ENCODE measurements around the gene RIN3.
A peak's percentile ranks its signal among the peaks of the same experiment; 100 is the strongest.

Gene RIN3

DNA sequence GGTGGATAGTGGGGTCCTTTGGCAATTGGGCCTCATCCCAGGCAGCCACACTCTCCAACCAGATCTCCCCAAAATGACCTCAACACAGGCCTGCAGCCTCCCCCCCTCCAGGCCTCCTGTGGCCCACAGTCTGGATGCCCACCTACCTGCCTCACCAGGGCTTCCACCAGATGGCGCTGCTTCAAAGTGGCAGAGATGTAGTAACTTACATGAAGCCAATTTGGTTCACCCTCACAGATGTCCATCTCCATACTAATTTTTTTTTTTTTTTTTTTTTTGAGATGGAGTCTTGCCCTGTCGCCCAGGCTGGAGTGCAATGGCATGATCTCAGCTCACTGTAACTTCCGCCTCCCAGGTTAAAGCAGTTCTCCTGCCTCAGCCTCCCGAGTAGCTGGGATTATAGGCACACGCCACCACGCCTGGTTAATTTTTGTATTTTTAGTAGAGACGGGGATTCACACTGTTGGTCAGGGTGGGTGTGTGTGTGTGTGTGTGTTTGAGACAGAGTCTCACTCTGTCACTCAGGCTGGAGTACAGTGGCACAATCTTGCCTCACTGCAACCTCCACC lies 201.2 kb downstream of the RIN3 start:
- peak; percentile 78 for DNase-seq (ENCODE audit: low read depth)

GRCh38 chr14:92716131-92716530 lies 202.6 kb downstream of the RIN3 start:
- DNase-seq (ENCODE audit: low read depth): no peak

DNA sequence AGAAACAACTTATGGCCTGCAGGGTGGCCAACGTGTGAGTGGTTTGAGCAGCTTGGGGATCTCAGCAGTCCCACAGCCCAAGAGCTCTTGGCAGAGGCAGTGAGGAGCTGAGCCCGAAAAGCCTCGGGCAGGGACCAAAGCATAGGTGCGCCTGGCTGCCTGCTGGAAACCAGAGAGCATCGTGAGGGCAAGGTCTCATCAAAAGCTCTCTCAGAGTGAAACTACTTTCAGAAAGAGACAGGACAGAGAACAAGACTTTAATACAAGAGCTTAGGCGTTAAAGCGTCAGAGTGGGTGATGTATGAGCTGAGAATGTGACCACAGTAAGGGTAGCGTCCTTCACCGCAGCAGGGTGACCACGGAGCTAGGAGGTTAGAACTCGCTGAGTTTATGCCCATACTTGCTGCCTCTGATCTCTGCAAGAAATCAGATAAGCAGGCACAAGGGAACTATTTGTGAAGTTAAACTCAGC lies 204.0 kb downstream of the RIN3 start:
- DNase-seq (ENCODE audit: low read depth): no peak

DNA sequence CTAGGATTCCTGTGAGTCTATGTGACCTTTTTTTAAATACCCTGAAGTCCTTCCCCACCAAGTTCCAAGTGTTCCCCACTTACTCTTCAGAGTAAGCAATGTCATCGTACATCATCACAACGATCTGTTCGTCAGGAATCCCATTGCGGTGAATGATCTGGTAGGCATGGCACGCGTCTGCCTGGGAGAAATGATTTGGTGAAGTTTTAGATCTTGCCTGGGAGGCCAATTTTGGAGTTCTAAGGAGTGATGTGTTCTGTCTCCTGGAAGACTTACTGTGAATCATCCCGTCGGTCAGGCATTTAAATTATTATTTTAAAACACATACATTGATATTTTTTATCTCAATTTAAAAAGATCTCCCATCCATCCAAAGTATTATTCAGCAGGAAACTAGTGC lies 205.1 kb downstream of the RIN3 start:
- DNase-seq (ENCODE audit: low read depth): no peak

- DNase-seq (ENCODE audit: low read depth): no peak
These were observed 205.8 kb downstream of the RIN3 start for GRCh38 chr14:92719421-92719820.

- DNase-seq (ENCODE audit: low read depth): no peak
These were observed 206.3 kb downstream of the RIN3 start for GRCh38 chr14:92719890-92720323.

GRCh38 chr14:92724516-92725340 lies 211.1 kb downstream of the RIN3 start:
- DNase-seq (ENCODE audit: low read depth): no peak

- DNase-seq (ENCODE audit: low read depth): no peak
These were observed 212.8 kb downstream of the RIN3 start for GRCh38 chr14:92726135-92726932.

GRCh38 chr14:92726933-92727262 lies 213.3 kb downstream of the RIN3 start:
- no peak for DNase-seq (ENCODE audit: low read depth)

DNA sequence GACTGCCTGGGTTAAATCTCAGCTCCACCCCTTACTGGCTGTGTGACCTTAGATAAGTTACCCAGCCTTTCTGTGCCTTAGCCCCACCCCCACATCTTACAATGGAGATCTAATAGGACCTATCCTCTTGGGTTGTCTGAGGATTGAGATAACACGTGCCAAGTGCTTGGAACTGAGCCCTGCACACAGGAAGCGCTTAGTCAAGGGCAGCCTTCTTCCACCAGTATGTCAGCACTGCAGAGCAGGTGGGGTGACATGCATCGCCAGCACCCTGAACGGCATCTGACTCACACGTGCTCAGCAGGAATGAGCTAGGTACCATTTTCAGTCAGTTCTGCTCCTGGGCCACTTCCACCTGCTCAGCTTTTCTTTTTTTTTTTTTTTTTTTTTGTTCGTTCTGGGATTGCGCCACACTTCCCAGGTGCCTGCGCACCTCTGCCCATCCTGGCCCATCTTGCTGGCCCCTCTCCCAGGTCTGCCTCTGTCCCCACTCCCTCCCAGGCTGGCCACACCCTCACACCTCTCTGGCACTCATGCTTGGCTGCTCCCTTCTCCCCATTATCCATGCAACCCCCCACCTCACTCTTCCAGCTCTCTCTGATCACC lies 215.3 kb downstream of the RIN3 start:
- DNase-seq (ENCODE audit: low read depth): no peak

GRCh38 chr14:92729634-92730358 lies 216.2 kb downstream of the RIN3 start:
- DNase-seq (ENCODE audit: low read depth): no peak

- no peak for DNase-seq (ENCODE audit: low read depth)
These were observed 218.1 kb downstream of the RIN3 start for GRCh38 chr14:92731622-92732115.

DNA sequence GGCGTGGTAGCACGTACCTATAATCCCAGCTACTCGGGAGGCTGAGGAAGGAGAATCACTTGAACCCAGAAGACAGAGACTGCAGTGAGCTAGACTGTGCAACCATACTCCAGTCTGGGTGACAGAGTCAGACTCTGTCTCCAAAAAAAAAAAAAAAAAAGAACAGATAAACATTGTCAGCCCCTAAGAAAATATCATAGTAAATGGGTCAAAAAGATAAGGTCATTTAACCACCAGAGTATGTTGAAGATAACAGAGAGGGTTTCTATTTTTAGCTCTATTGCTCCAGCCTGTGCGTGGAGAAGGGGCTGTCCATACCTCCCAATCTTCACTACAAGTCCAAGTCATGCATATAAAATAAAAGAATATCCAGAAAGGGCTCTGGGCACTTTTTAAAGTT lies 219.4 kb downstream of the RIN3 start:
- DNase-seq (ENCODE audit: low read depth): no peak

GRCh38 chr14:92734618-92735017 lies 221.0 kb downstream of the RIN3 start:
- no peak for DNase-seq (ENCODE audit: low read depth)

- DNase-seq (ENCODE audit: low read depth): no peak
These were observed 221.8 kb downstream of the RIN3 start for GRCh38 chr14:92735344-92735743.

GRCh38 chr14:92737206-92737605 lies 223.6 kb downstream of the RIN3 start:
- DNase-seq (ENCODE audit: low read depth): no peak

DNA sequence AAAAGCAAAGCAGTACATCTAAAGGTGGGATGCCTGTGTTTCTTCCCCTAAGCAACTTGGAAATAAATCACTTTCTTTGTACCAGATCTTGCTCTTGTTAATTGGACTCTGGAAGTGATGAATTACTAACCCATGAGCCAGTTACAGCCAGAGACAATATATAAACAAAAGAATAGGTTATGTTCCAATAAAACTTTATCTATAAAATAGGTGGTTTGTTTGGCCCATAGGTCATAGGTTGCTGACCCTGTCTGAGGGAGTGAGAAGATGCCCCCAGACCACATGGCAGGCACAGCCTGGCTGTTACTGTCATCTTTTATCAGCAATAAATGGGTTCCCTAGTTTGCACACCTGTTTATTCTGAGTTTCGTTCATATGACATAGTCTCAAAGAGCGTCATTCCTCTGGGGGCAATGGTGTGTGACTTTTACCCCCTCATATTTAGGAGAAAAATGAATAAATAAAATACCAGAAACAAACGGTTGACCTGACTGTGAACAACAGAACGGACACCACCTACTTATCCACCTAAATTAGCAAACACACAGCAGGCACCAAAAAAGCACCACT lies 224.1 kb downstream of the RIN3 start:
- DNase-seq (ENCODE audit: low read depth): no peak

All from stimulated activated CD8-positive, alpha-beta memory T cell treated with anti-CD3 and anti-CD28 coated beads, Interleukin-15, amount 100 ng/mL, for 1 hour (primary cell).